GM23248 (cell line): ENCODE results near the gene KRTAP10-9. TPM values are rescaled to one million over a fixed set of nuclear protein-coding genes. Genes with fewer than 3 reads are reported as not detected.

Experiments
- DNase-seq: peaks from one replicate; pipeline ENCODE4 v3.0.0-alpha.2; 2015
- H2AFZ ChIP-seq: fragments of 200-600 bp; sonication (generic); 2 replicates; pipeline ENCODE4 v1.6.1; 2016; ENCODE audit warnings: antibody characterized with exemption
- H3F3A ChIP-seq: fragments of 200-600 bp; sonication (generic); 2 replicates; pipeline ENCODE4 v1.6.1; 2016; ENCODE audit warnings: mild to moderate bottlenecking, antibody characterized with exemption, mixed run types; ENCODE audit not compliant: insufficient read depth
- H3K27ac ChIP-seq: fragments of 200-600 bp; sonication (generic); 2 replicates; pipeline ENCODE4 v1.5.1; 2016; ENCODE audit warnings: mild to moderate bottlenecking
- H3K27me3 ChIP-seq: fragments of 200-600 bp; sonication (generic); replicated peaks from 2 replicates; pipeline ENCODE4 v1.6.1; 2016; ENCODE audit warnings: mild to moderate bottlenecking; ENCODE audit not compliant: insufficient read depth
- H3K36me3 ChIP-seq: fragments of 200-600 bp; sonication (generic); 2 replicates; pipeline ENCODE4 v1.6.1; 2016; ENCODE audit warnings: low read depth, mild to moderate bottlenecking
- H3K4me1 ChIP-seq: fragments of 200-600 bp; sonication (generic); 2 replicates; pipeline ENCODE4 v1.6.1; 2016; ENCODE audit warnings: mild to moderate bottlenecking; ENCODE audit not compliant: insufficient read depth
- H3K4me2 ChIP-seq: fragments of 200-600 bp; sonication (generic); one replicate; pipeline ENCODE4 v1.6.1; 2016; ENCODE audit warnings: mild to moderate bottlenecking; ENCODE audit not compliant: unreplicated experiment
- H3K4me3 ChIP-seq: fragments of 200-600 bp; sonication (generic); 2 replicates; pipeline ENCODE4 v1.5.1; 2016; ENCODE audit warnings: mild to moderate bottlenecking
- H3K79me2 ChIP-seq: fragments of 200-600 bp; sonication (generic); 2 replicates; pipeline ENCODE4 v1.6.1; 2016; ENCODE audit warnings: mild to moderate bottlenecking; ENCODE audit not compliant: insufficient read depth
- H3K9ac ChIP-seq: fragments of 200-600 bp; sonication (generic); 2 replicates; pipeline ENCODE4 v1.6.1; 2016; ENCODE audit warnings: mild to moderate bottlenecking
- H3K9me2 ChIP-seq: fragments of 200-600 bp; sonication (generic); 2 replicates; pipeline ENCODE4 v1.6.1; 2016; ENCODE audit warnings: mixed run types, mild to moderate bottlenecking, moderate library complexity; ENCODE audit not compliant: insufficient read depth
- H3K9me3 ChIP-seq: fragments of 200-600 bp; sonication (generic); one replicate; pipeline ENCODE4 v1.6.1; 2017; ENCODE audit warnings: low read depth
- H4K20me1 ChIP-seq: fragments of 200-600 bp; sonication (generic); 2 replicates; pipeline ENCODE4 v1.6.0; 2016; ENCODE audit not compliant: insufficient read depth
- EZH2 ChIP-seq: fragments of 200-600 bp; sonication (generic); IDR thresholded peaks from 2 replicates; pipeline ENCODE4 v1.6.1; 2018; ENCODE audit warnings: antibody characterized with exemption, mild to moderate bottlenecking; ENCODE audit not compliant: insufficient read depth, poor library complexity, severe bottlenecking
- EZH2phosphoT487 ChIP-seq: fragments of 200-600 bp; sonication (generic); IDR thresholded peaks from 2 replicates; pipeline ENCODE4 v1.6.1; 2018; ENCODE audit warnings: antibody characterized with exemption, moderate library complexity, mild to moderate bottlenecking, low read depth; ENCODE audit not compliant: insufficient read depth
- WGBS, 2 experiments: methylation state at CpG; one replicate each; pipeline ENCODE4 v1.1.6; 2015 to 2017; ENCODE audit warnings: low lambda C conversion rate in 2 of 2, low coverage in 1 of 2; ENCODE audit errors: missing lambda C conversion rate in 2 of 2; 5-methylcytosine and 5-hydroxymethylcytosine counted together
- in situ Hi-C: fragments of 300-500 bp; cut with MboI; formaldehyde crosslinking; loops from 2 replicates; pipeline ENCODE4 v1.15.0; 2020
- polyA plus RNA-seq: library from polyadenylated mRNA; unstranded; fragments of >200 nt; fragmentation: Nextera tagmentation; extraction: Ambion mirVana; gene quantifications from 2 replicates; pipeline ENCODE4 v1.2.1, GENCODE V29; 2016
- total RNA-seq: library from RNA; depleted of rRNA; stranded (reverse); fragments of >200 nt; shearing (Covaris generic); gene quantifications from 2 replicates; pipeline ENCODE4 v1.2.3, GENCODE V29; 2014; rRNA removed

KRTAP10-9 gene
- total and polyA plus RNA-seq, 2 experiments from 2014 or later = not detected

DNA sequence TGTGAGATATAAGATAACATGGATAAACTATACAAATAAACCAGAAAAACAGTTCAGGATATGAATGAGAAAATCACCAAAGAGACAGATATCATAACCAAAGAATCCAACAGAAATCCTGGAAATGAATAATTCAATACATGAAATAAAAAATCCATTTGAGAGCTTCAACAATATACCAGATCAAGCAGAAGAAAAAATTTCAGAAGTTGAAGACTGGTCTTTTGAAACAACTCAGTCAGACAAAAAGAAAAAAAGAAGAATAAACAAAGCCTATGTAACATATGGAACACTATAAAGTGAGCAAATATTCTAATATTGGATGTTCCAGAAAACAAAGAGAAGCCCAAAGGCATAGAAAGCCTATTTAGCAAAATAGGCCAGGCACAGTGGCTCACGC is 45.0 kb downstream of the KRTAP10-9 start:
- Histone ChIP-seq H3K27me3 (peaks cover 20% of the 10 kb centered on the region; the same call in 1 of the 2 replicates), H3K4me1 (no peaks in the 10 kb centered on the region), H3K9me2 (no peaks in the 10 kb centered on the region), H3K9ac (no peak overlapping the region), H3K79me2 (no peaks in the 10 kb centered on the region), H4K20me1 (no peaks in the 10 kb centered on the region), H3K36me3 (no peaks in the 10 kb centered on the region), H3K27ac (no peak overlapping the region), H3K4me3 (no peak overlapping the region), H3K9me3 (no peaks in the 10 kb centered on the region), H3F3A (no peaks in the 10 kb centered on the region), H2AFZ (no peak overlapping the region), H3K4me2 (no peak overlapping the region)
- no peak for TF ChIP-seq EZH2
- TF ChIP-seq EZH2phosphoT487 = no peak
- in situ Hi-C loops = no loop called here
- DNase-seq = no peak
- 29 to 54% methylated on average over 1 of the region's 1 CpG for WGBS, 2 experiments

DNA sequence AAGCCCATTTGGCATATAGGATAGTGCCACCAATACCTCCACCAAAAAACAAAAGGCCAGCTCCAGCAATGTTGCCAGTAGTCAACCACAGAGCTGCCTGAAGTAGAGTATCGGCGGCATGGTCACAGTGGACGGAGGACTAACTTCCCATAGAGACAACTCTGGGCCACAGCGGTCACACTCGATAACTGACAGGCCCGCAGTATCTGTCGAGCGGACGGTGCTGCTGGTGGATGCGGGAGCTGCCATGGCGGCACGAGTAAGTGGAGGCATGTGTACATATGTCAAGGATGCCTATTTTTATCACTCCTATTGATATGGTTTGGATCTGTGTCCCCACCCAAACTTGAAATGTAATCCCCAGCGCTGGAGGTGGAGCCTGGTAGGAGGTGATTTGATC is 51.0 kb downstream of the KRTAP10-9 start:
- H3K4me1 ChIP-seq = no peaks in the 10 kb centered on the region
- H3K36me3 ChIP-seq = no peaks in the 10 kb centered on the region
- in situ Hi-C loops = no loop called here
- 59 to 62% methylated on average over 13 of the region's 13 CpGs for WGBS, 2 experiments
- H3K9me2 ChIP-seq = no peaks in the 10 kb centered on the region
- no peak overlapping the region for H3K4me2 ChIP-seq
- H2AFZ ChIP-seq = no peak overlapping the region
- H3K27me3 ChIP-seq = peaks cover 42% of the 10 kb centered on the region
- H3K9ac ChIP-seq = no peak overlapping the region
- no peak for DNase-seq
- H3K4me3 ChIP-seq = no peak overlapping the region
- H3K79me2 ChIP-seq = no peaks in the 10 kb centered on the region
- no peaks in the 10 kb centered on the region for H3K9me3 ChIP-seq
- no peaks in the 10 kb centered on the region for H4K20me1 ChIP-seq
- TF ChIP-seq EZH2 (no peak), EZH2phosphoT487 (no peak)
- no peak overlapping the region for H3K27ac ChIP-seq
- no peaks in the 10 kb centered on the region for H3F3A ChIP-seq

Other genes with a start within 250 kb of the KRTAP10-9 start
- 0.32 and 0.38 TPM in 2 replicates for gene LRRC3, start 171.6 kb upstream of the KRTAP10-9 start, total RNA-seq
- gene LRRC3, start 171.6 kb upstream of the KRTAP10-9 start, polyA plus RNA-seq = 0.28 and 0.29 TPM in 2 replicates
- not detected in 2 replicates for gene KRTAP10-1, start 86.9 kb upstream of the KRTAP10-9 start, total RNA-seq
- not detected in 2 replicates for gene KRTAP10-1, start 86.9 kb upstream of the KRTAP10-9 start, polyA plus RNA-seq
- not detected in 2 replicates for gene KRTAP10-2, start 75.6 kb upstream of the KRTAP10-9 start, total RNA-seq
- not detected in 2 replicates for gene KRTAP10-2, start 75.6 kb upstream of the KRTAP10-9 start, polyA plus RNA-seq
- not detected in 2 replicates for gene KRTAP10-3, start 68.3 kb upstream of the KRTAP10-9 start, total RNA-seq
- gene KRTAP10-3, start 68.3 kb upstream of the KRTAP10-9 start, polyA plus RNA-seq = not detected in 2 replicates
- gene KRTAP10-4, start 53.4 kb upstream of the KRTAP10-9 start, total RNA-seq = not detected in 2 replicates
- gene KRTAP10-4, start 53.4 kb upstream of the KRTAP10-9 start, polyA plus RNA-seq = not detected in 2 replicates
- not detected in 2 replicates for gene KRTAP10-5, start 46.5 kb upstream of the KRTAP10-9 start, total RNA-seq
- not detected in 2 replicates for gene KRTAP10-5, start 46.5 kb upstream of the KRTAP10-9 start, polyA plus RNA-seq
- not detected in 2 replicates for gene KRTAP10-6, start 34.6 kb upstream of the KRTAP10-9 start, total RNA-seq
- gene KRTAP10-6, start 34.6 kb upstream of the KRTAP10-9 start, polyA plus RNA-seq = not detected in 2 replicates
- not detected in 2 replicates for gene KRTAP10-7, start 26.5 kb upstream of the KRTAP10-9 start, total RNA-seq
- not detected in 2 replicates for gene KRTAP10-7, start 26.5 kb upstream of the KRTAP10-9 start, polyA plus RNA-seq
- gene KRTAP10-8, start 15.0 kb upstream of the KRTAP10-9 start, total RNA-seq = not detected in 2 replicates
- gene KRTAP10-8, start 15.0 kb upstream of the KRTAP10-9 start, polyA plus RNA-seq = not detected in 2 replicates
- gene KRTAP10-10, start 10.3 kb downstream of the KRTAP10-9 start, total RNA-seq = not detected in 2 replicates
- gene KRTAP10-10, start 10.3 kb downstream of the KRTAP10-9 start, polyA plus RNA-seq = not detected in 2 replicates
- not detected in 2 replicates for gene KRTAP10-11, start 19.3 kb downstream of the KRTAP10-9 start, total RNA-seq
- gene KRTAP10-11, start 19.3 kb downstream of the KRTAP10-9 start, polyA plus RNA-seq = not detected in 2 replicates
- not detected in 2 replicates for gene KRTAP12-4, start 27.6 kb downstream of the KRTAP10-9 start, total RNA-seq
- gene KRTAP12-4, start 27.6 kb downstream of the KRTAP10-9 start, polyA plus RNA-seq = not detected in 2 replicates
- gene KRTAP12-3, start 30.8 kb downstream of the KRTAP10-9 start, total RNA-seq = not detected in 2 replicates
- not detected in 2 replicates for gene KRTAP12-3, start 30.8 kb downstream of the KRTAP10-9 start, polyA plus RNA-seq
- not detected in 2 replicates for gene KRTAP12-2, start 39.8 kb downstream of the KRTAP10-9 start, total RNA-seq
- gene KRTAP12-2, start 39.8 kb downstream of the KRTAP10-9 start, polyA plus RNA-seq = not detected in 2 replicates
- gene KRTAP12-1, start 55.1 kb downstream of the KRTAP10-9 start, total RNA-seq = not detected in 2 replicates
- not detected in 2 replicates for gene KRTAP12-1, start 55.1 kb downstream of the KRTAP10-9 start, polyA plus RNA-seq
- gene KRTAP10-12, start 70.1 kb downstream of the KRTAP10-9 start, total RNA-seq = not detected in 2 replicates
- gene KRTAP10-12, start 70.1 kb downstream of the KRTAP10-9 start, polyA plus RNA-seq = not detected in 2 replicates
- not detected in 2 replicates for gene TSPEAR, start 84.5 kb downstream of the KRTAP10-9 start, total RNA-seq
- not detected in 2 replicates for gene TSPEAR, start 84.5 kb downstream of the KRTAP10-9 start, polyA plus RNA-seq
- gene UBE2G2, start 174.7 kb downstream of the KRTAP10-9 start, total RNA-seq = 39.1 and 48.6 TPM in 2 replicates
- 62.3 and 64.4 TPM in 2 replicates for gene UBE2G2, start 174.7 kb downstream of the KRTAP10-9 start, polyA plus RNA-seq
- 97.3 and 110 TPM in 2 replicates for gene SUMO3, start 191.0 kb downstream of the KRTAP10-9 start, total RNA-seq
- 178 TPM in 2 replicates for gene SUMO3, start 191.0 kb downstream of the KRTAP10-9 start, polyA plus RNA-seq
- gene PTTG1IP, start 246.6 kb downstream of the KRTAP10-9 start, total RNA-seq = 680 and 814 TPM in 2 replicates
- 676 and 703 TPM in 2 replicates for gene PTTG1IP, start 246.6 kb downstream of the KRTAP10-9 start, polyA plus RNA-seq